Measurements from ENCODE around the gene BCR.
A peak's percentile ranks its signal among the peaks of the same experiment; 100 is the strongest.
"Not testable (repeated sequence)": the region's sequence is repeated elsewhere in the genome, so short reads cannot be mapped to it uniquely, and the experiment has no call there.

BCR gene

DNA sequence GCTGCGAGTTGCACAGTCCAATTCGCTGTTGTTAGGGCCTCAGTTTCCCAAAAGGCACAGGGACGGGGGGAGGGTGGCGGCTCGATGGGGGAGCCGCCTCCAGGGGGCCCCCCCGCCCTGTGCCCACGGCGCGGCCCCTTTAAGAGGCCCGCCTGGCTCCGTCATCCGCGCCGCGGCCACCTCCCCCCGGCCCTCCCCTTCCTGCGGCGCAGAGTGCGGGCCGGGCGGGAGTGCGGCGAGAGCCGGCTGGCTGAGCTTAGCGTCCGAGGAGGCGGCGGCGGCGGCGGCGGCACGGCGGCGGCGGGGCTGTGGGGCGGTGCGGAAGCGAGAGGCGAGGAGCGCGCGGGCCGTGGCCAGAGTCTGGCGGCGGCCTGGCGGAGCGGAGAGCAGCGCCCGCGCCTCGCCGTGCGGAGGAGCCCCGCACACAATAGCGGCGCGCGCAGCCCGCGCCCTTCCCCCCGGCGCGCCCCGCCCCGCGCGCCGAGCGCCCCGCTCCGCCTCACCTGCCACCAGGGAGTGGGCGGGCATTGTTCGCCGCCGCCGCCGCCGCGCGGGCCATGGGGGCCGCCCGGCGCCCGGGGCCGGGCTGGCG, at the start of gene BCR:
Gene BCR (plus strand): TSS at position 209 of the 592 bp plus-strand sequence. CDS start 452 bp downstream, outside the sequence.
- DNase-seq (ENCODE audit: low read depth): no peak

DNA sequence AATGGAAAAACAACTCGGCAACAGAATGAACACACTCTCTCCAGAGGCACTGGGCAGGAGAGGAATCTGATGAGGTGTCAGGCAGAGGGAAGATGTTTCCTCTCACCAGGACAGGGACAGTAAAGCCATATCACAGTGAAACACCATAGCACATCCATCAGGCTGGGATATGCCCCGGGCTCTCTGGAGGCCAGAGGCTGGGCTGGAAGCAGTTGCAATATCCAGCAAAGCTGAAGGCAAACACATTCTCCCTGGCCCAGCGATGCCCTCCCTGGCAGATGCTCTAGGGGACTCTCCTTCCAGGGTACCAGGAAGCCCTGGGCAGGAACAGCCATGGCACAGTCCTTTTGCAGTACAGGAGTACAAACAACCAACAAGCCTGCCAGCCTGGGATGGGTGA, 49.6 kb upstream of the BCR start:
- DNase-seq (ENCODE audit: low read depth): no peak

- DNase-seq (ENCODE audit: low read depth): no peak
Measured at GRCh38 chr22:23131931-23132330, 48.4 kb upstream of the BCR start.

DNA sequence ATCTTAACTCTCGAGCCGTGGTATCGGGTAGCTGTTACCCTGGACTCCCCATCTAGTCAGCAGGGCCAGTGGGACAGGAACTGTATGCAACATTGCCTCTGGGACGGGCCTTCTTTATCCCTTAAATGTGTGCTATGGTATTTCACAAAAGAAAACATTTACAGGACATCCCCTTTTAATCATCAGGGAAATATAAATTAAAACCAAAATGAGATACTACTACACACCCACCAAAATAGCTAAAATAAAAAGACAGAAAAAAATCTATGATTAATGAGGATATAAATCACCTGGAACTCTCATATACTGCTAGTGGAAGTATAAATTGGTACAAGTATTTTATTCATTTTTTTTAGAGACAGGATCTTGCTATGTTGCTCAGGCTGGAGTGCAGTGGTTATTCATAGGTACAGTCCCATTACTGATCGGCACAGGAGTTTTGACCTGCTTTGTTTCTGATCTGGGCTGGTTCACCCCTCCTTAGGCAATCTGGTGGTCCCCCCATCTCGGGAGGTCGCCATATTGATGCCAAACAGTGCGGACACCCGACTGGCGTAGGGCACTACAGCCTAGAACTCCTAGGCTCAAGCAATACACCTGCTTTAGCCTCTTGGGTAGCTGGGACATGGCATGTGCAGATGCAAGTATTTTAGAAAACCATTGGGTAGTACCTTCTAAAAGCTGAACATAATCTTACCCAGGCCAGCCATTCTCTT, 47.8 kb upstream of the BCR start:
- DNase-seq (ENCODE audit: low read depth): no peak

GRCh38 chr22:23133922-23134321, 46.4 kb upstream of the BCR start:
- no peak for DNase-seq (ENCODE audit: low read depth)

- not testable (repeated sequence) for DNase-seq (ENCODE audit: low read depth)
Measured at GRCh38 chr22:23136991-23137390, 43.3 kb upstream of the BCR start.

DNA sequence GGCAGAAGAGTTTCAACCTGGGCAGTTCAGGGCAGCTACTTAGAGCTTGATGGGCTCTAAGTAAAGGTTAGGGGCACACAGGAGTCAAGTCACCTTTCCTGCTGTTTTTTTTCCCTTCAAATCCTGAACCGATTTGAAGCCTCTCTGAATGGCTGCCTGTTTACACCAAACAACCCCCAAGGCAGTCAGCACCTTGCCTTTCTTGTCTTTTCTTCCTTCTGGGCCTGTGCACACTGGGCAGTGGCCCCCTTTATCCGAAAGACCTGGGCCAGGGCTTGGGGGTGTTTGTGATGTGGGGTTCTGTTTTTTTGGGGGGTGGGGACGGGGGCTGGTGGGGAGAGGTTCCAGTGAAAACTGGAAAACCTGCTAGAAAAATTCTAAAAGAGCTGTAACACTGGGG, 42.8 kb upstream of the BCR start:
- no peak for DNase-seq (ENCODE audit: low read depth)

- DNase-seq (ENCODE audit: low read depth): no peak
Measured at GRCh38 chr22:23137905-23138561, 42.3 kb upstream of the BCR start.

GRCh38 chr22:23138584-23139435, 41.5 kb upstream of the BCR start:
- DNase-seq (ENCODE audit: low read depth): no peak

DNA sequence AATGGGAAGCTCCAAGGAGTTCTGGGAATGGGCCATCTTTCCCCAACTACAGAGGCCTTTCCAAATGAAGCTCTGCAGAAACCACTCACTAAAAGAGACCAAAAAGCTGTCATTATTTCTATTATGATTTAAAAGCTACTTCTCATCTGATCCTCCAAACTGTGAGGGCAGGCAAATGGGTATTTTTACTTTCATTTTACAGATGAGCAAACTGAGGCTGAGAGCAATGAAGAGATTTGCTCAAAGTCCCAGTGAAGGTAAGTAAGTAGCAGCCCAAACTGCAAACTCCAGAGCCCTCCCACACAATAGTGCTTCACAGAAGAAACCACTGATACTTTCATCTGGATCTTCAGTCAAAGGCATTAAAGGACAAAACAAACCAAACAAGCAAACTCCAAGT, 39.9 kb upstream of the BCR start:
- DNase-seq (ENCODE audit: low read depth): no peak

GRCh38 chr22:23142546-23143105, 37.7 kb upstream of the BCR start:
- no peak for DNase-seq (ENCODE audit: low read depth)

- DNase-seq (ENCODE audit: low read depth): no peak
Measured at GRCh38 chr22:23143119-23143518, 37.2 kb upstream of the BCR start.

DNA sequence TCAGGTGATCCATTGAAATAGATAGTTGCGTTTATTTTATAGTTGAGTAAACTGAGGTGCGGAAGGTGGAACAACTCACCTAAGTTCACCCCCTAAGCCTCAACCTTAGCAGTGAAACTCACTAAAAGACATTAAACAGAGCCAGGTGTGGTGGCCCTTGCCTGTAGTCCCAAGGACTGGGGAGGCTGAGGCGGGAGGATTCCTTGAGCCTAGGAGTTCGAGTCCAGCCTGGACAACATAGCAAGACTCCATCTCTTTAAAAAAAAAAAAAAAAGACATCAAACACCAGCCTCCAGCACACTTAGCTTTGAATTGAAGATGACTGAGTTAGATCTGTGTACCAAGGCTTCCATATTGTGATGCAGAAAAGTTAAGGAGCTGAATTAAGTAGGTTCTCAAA, 35.9 kb upstream of the BCR start:
- DNase-seq (ENCODE audit: low read depth): no peak

DNA sequence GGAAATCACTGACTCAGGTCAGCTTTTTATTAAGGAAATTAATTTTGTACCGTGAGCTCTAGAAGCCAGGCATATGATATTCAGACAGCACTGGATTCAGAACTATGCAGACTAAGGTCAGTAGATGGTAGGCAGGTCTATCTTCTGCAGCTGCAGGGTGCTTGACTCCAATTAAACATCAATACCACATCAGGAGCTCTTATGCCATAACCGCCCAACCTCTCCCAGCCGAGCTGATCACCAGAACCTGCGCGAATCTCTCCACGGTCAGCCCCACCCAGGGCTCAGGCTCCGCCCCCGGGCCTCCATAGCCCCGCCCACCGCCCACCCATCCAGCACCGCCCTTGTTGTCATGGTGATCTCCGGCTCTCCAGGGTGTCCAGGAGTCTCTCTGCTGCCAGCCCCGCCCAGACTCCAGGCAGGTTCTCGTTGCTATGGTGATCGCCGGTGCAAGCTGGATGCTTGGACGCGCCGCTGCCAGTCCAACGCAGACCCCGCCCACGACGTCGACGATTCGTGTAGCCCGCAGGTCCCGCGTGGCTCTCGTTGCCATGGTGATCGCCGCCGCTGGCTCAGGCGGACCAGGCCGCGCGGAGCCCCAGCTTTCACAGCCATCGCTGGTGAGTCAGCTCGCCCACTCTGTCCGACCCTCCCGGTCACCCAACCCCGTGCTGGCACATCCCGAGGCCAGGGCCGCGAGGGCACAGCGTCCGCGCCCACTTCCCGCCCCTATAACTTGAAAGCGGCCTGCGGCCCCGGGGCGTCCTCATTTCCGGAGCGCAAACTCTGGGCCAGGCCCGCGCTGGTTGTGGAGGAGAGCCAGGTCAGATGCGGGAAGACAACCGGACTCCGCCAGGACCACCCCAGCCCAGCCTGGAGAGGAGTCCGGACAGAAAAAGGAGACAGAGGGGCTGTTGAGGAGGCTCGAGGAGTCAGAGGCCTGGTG, 35.1 kb upstream of the BCR start, which contains the start of gene RAB36:
Gene RAB36 (plus strand): TSS at position 546 of the 946 bp plus-strand sequence. CDS start 1,140 bp downstream, outside the sequence.
- DNase-seq (ENCODE audit: low read depth): peak; percentile 71

GRCh38 chr22:23145878-23146470, 34.3 kb upstream of the BCR start:
- no peak for DNase-seq (ENCODE audit: low read depth)

DNA sequence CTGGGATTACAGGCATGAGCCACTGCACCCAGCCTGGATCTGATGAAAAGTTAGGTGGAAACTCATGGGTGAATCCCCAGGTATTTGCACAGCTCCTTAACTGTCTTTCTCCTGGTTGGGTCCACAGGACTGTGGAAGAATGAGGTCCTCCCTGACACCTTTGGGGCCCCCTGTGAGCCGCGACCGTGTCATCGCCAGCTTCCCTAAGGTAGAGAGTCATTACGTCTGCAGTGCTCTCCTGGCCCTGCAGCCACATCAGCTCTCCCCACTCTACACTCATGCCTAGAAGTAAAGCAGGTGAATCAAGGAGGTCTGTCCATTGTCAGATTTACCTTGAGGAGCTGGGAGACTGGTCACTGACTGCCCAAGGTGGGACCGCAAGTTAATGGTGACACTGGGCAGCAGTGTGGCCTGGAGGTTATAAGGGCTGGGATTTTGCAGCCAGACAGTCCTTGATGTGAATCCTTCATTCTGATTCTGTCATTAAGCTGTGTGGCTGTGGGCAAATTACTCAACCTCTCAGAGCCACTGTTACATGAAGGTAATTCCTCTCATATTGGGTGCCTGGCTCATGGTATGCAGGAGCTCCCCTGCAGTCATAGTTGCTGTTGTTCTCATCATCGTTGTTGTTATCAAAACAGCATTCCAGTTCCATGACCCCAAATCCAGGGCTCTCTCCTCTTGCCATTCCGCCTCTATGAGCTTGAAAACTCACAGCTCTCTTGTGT, 33.7 kb upstream of the BCR start:
- no peak for DNase-seq (ENCODE audit: low read depth)

DNA sequence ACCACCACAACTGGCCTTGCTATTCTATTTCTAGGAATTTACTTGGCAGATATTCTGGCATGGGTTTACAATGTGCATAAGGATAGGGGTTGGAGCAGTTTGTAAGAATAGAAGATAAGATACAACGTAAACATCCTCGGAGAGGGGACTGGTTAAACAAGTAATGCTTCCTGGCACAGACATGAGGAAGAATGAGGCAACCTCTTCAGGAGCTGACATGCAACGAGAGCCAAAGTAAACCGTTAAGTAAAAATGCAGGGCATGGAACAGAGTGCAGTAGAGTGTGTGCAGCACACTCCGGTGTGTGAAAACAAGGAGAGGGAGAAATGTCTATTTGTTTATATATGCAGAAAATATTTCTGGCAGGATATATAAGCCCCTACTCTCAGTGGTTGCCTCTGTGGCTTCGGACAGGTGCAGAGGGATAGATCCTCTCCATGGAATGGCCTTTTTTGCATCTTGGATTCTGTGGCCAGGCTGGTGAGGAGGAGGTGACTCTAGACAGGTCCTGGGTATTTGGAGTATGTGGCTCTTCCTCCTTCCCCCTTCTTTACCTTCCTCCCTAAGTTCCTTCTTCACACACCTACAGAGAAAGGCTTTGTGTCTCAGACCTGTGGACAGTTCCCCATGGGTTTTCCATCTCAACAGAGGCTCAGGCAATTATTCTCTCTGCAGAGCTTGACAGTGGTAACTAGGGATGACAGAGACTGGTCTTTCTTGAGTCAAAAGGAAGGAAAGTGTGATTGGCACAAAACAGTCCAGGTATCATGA, 32.5 kb upstream of the BCR start:
- DNase-seq (ENCODE audit: low read depth): no peak

DNA sequence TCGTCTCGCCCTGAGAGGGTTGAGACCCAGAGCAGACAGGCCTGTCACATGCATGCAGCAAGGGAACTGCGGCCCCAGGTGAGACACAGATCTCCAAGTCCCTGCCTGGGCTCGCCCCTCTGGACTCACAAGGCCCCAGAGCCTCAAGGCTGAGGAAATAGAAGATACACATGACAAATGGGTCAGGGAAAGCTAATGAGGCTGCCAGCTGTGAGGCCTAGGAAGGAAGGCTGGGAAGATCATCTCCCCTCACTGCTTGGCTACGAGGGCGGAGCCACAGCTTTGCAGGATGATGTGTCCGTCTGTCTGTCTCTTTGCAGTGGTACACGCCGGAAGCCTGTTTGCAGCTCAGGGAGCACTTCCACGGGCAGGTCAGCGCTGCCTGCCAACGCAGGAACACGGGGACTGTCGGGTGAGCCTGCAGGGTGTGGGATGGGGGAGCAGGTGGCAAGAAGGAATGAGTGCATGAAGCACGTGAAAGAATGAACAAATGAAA, 30.5 kb upstream of the BCR start:
- DNase-seq (ENCODE audit: low read depth): no peak

DNA sequence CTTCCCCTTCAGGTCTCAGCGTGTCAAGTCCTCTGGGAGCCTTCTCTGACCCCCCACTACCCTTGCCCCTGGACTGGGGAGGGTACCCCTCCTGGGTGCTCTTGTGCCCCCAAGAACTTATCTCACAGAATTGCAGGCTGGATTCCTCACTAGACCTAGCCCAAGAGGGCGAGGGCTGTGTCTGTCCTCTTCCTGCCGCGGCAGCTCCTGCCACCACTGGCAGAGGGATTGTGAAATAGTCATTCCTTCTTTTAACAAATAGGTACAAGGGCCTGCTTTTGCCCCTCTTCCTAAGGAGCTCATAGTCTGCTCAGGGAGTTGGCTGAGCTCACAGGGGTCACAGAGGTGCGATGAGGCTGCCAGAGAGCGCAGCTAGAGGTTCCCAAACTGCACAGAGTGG, 29.5 kb upstream of the BCR start:
- DNase-seq (ENCODE audit: low read depth): no peak
